IPS DF 4.7 (cell line): ENCODE results near the gene ADGRG1.
A peak's percentile ranks its signal among the peaks of the same experiment; 100 is the strongest.

ENCODE experiments used
- DNase-seq: peaks from one replicate; pipeline ENCODE4 v3.0.0-alpha.2; 2013; ENCODE audit warnings: low spot score; ENCODE audit errors: extremely low read depth

The ADGRG1 gene

DNA sequence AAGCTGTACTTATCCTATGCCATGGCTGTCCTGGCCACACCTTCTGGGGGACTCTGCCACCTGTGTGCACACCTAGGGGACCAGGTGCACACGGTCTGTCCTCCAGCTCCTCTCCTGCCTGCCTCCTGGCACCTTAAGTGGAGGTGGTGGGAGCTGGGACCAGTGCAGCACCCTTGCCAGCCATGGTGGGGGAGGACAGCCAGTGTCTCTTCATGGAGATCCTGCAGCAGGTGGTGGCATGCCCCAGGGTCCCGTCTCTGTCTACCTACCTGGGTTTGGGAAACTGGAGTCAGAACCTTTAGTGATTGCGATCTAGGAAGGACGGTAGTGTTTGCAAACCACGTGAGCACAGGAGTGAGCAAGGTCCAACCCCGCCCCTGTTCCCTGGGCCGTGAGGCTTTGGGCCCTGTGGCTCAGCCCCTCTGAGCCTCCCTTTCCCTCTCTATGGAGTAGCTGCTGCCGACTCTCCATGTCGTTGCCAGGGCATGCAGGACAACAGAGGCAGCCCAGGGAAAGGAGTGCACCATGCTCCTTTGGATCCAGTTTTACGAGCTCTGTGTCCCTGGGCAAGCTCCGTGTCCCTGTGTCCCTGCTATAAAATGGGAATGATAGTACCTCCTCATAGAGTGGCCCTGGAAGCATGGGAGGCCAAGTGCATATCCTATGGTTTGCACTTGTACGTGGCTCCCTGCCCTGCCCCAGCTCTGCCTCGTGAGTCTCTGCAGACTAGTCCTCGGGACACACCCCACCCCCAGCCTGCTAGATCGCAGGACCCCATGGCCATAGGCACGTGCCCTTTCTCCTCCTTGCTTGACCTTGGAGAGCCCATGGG is 7.1 kb downstream of the ADGRG1 start:
- no peak for DNase-seq

- no peak for DNase-seq
Measured at GRCh38 chr16:57636184-57636583, 7.8 kb downstream of the ADGRG1 start.

GRCh38 chr16:57637020-57637419 is 8.6 kb downstream of the ADGRG1 start:
- no peak for DNase-seq

DNA sequence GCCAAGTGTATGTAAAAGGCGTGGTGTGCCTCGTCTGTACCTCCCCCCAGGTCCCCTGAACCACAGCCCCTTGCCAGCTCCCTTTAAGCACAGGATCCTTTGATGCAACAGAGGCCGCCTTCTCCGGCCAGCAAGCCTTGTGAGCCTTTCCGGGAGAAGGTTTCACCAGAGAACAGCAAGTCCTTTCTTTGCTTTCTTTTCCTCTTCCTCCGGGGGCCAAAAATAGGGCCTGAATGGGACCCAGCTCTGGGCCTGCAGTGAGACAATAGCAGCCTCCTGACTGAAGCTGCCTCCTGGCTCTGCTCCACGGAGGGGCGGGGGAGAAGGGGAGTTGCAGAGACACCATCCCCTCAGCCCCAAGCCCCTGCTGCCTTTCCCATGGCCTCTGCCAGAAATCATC is 9.0 kb downstream of the ADGRG1 start:
- no peak for DNase-seq

GRCh38 chr16:57637965-57638364 is 9.5 kb downstream of the ADGRG1 start:
- no peak for DNase-seq

DNA sequence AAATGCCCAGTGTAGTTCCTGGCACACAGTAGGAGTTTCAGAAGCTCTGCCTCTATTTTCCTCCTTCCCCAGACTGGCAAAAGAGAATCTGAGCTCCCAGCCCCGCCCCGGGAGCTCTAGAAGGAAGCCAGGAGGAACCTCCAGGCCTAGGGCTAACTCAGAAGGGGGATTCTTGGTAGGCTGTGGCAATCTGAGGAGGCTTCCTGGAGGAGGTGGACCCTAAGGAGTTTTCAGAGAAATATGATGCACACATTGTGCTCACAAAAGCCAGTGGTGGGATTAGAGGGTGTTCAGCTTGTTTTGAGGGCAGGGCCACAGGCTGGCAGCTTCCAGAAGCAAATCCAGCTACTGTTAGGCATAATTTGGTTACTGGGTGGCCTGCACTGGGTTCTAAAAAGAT is 10.0 kb downstream of the ADGRG1 start:
- DNase-seq: no peak

- DNase-seq: peak; percentile 51
Measured at GRCh38 chr16:57639172-57639887, 10.9 kb downstream of the ADGRG1 start.

DNA sequence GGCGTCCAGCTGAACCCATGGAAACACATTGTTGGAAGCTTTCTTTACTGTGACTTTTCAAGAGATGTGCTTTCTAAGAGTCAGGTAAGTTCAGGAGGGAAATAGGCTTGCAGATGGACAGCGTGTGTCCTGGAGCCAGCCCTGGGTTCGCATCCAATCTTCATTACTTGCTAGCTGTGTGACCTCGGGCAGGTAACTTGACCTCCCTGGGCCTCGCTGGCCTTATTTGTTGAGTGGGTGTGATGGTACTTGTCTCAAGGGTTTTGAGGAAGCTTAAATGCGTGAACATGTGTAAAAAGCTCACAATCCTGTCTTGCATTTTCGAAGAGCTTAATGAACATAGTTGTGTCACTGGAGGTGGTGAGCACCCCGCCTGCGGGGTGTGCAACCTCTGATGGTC is 11.8 kb downstream of the ADGRG1 start:
- DNase-seq: no peak

- DNase-seq: no peak
Measured at GRCh38 chr16:57640612-57641011, 12.2 kb downstream of the ADGRG1 start.

- no peak for DNase-seq
Measured at GRCh38 chr16:57642160-57643135, 14.0 kb downstream of the ADGRG1 start.

DNA sequence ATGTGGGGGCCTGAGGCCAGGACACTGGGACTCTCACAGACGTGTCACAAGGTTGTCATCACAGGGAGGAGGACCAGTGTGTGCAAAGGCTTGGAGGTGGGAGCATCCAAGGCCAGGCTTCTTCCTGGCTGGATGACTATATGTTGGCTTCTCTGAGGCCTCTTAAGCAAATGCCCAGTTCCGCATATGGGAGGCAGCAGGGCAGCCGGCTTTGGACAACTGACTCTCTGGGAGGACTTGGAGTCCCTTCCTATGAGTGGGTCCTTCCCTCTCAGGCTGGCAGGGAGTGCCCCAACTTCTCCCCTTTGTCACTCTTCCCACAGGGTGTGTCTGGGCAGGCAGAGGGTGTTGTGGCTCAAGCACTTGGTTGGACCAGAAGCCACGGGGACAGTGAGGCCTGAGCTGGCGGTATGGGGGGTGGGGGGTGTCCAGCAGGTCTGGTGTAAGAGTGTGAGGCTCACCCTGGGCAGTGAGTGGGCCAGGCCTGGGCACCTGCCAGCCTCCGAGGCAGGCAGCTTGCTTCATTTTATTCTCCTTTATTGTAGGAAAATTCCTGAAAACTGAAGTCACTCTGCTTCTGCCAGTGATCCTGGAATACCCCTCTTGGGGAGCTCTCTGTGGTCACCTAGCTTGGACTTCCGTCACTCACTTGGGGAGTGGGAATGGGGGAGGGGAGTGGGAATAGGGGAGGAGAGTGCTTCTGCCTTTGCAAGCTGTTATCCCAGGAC is 14.9 kb downstream of the ADGRG1 start:
- no peak for DNase-seq

DNA sequence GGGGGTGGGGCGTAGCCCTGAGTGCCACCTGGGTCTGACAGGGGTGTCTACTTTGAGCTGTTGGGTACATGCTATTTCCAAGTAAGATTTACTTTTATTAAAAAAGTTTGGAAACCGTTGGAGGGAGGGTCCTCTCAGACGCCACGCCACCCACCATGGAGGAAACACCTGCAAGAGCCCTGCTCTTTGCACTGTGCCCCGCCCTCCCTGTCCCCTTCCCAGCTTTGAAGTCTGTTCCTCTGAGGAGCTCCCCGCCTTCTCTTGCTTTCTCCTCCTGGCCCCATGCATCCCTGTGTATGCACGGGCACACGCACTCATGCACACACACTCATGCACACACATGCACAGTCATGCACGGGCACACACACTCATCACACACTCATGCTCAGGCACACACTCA is 15.5 kb downstream of the ADGRG1 start:
- no peak for DNase-seq

DNA sequence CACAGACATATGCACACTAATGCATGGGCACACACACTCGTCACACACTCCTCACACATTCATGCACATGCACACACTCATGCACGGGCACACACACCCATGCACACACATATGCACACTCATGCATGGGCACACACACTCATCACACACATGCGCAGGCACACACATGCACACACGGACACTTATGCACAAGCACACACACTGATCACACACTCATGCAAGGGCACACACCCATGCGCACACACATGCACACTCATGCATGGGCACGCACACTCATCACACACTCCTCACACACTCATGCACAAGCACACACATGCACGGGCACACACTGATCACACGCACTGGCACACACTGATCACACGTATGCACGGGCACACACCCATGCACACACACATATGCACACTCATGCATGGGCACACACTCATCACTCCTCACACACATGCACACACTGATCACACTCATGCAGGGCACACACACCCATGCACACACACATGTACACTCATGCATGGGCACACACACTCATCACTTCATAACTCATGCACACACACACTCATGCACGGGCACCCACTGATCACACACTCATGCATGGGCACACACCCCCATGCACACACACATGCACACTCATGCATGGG is 16.1 kb downstream of the ADGRG1 start:
- no peak for DNase-seq

DNA sequence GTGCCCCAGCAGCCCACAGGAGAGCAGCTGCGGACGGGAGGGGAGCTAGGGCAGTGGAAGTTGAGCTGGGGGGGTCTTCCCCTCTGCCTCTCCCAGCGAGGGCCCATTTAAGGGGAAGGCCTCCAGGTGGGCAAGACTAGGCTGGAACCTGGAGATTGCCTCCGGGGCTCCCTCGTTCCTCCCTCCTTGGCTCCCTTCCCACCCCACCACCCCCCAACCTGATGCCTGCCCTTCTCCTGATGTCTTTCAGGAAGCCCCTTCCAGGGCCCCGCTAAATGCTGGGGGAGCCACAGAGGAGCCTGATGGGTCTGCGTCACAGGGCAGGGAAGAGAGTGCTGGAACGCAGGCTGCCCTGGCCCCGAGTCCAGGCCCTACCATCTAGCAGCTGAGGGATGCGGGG is 16.7 kb downstream of the ADGRG1 start:
- no peak for DNase-seq

- no peak for DNase-seq
Measured at GRCh38 chr16:57645691-57646387, 17.4 kb downstream of the ADGRG1 start.

DNA sequence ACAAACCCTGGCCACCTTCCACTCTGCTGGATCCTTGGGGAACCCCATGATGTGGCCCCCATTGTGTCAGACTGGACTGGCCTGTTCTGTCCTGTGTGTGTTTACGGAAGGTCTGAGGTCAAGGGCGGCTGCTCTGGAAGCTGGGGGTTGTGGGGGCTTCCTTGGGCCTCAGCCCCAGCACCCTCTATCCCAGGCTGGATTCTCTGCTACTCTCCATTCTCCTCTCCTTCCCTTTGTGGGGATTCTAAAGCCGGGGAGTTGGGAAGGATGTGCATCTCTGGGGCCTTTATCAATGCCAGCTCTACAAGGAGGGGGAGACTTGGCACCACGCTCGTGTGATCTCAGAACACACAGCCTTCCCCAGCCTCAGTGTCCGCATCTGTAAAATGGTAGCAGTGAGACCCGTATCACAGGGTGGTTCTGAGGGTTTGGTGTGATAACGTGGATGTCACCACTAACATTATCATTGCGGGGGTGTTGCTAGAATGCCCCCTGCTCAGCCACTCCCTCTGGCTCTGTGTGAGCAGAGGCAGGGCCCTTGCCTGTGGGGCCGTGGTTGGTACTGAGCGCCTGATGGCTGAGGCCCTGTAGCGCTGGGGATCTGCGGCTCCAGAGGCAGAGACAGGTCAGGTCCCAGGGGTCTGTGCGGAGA is 18.1 kb downstream of the ADGRG1 start:
- no peak for DNase-seq

DNA sequence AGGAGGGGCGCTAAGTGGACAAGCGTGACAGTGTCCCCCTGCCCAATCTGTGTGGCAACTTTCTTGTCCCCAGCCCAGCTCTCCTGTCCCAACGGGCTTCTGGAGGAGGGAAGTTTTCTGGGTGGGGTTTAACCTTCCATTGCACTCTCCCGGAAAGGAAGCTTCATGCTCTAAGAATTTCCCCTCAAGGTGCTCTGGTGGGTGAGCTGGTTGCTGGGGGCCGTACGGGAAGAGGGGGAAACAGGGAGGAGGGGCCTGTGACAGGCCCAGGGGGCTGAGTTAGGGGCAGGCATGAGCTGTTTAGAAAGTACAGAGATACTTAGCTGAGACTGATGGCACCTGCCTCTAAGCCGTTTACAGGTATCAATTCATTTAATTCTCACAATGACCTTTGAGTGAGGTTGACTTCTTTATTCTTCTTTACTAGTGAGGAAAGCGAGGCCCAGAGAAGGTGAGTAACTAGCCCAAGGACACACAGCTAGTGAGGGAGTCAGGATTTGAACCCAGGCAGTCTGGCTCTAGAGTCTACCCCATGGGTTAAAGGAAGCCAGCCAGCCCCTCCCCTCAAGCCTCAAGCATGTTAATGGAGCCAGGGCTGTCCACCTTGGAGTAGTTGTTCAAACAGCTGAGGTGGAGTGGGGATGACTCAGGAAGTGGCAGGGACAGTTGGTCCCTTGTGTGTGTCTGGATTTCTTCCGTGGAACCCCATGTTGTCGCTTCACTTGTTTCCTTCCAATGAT is 18.9 kb downstream of the ADGRG1 start:
- no peak for DNase-seq

- no peak for DNase-seq
Measured at GRCh38 chr16:57648125-57648524, 19.7 kb downstream of the ADGRG1 start.
